GM23338 (cell line): ENCODE measurements around the gene USP49. TPM values are rescaled to one million over a fixed set of nuclear protein-coding genes. Genes with fewer than 3 reads are reported as not detected.

ENCODE experiments used
- ATAC-seq: fragments of 200-7000 bp; cut with Tn5 transposase; 3 replicates; pipeline ENCODE4 v1.9.1; 2020
- DNase-seq: peaks from one replicate; pipeline ENCODE4 v3.0.0-alpha.2; 2015; ENCODE audit warnings: low spot score
- H2AFZ ChIP-seq: fragments of 200-600 bp; sonication (generic); 2 replicates; pipeline ENCODE4 v1.8.0; 2016; ENCODE audit warnings: antibody characterized with exemption, mild to moderate bottlenecking, moderate library complexity
- H3F3A ChIP-seq: fragments of 200-600 bp; sonication (generic); replicated peaks from 2 replicates; pipeline ENCODE4 v1.8.0; 2017; ENCODE audit warnings: antibody characterized with exemption, mixed run types, low read depth
- H3K27ac ChIP-seq: fragments of 200-600 bp; sonication (generic); 2 replicates; pipeline ENCODE4 v1.6.1; 2016; ENCODE audit warnings: low read depth
- H3K27me3 ChIP-seq: fragments of 200-600 bp; sonication (generic); 2 replicates; pipeline ENCODE4 v1.8.0; 2016; ENCODE audit warnings: mild to moderate bottlenecking, mixed run types, moderate library complexity; ENCODE audit not compliant: insufficient read depth
- H3K36me3 ChIP-seq: fragments of 200-600 bp; sonication (generic); 2 replicates; pipeline ENCODE4 v1.8.0; 2016; ENCODE audit warnings: mild to moderate bottlenecking; ENCODE audit not compliant: insufficient read depth
- H3K4me1 ChIP-seq: fragments of 200-600 bp; sonication (generic); 2 replicates; pipeline ENCODE4 v1.8.0; 2016; ENCODE audit warnings: mild to moderate bottlenecking, moderate library complexity; ENCODE audit not compliant: insufficient read depth
- H3K4me2 ChIP-seq: fragments of 200-600 bp; sonication (generic); 2 replicates; pipeline ENCODE4 v1.7.1; 2017; ENCODE audit warnings: mixed run types
- H3K4me3 ChIP-seq: fragments of 200-600 bp; sonication (generic); 2 replicates; pipeline ENCODE4 v1.6.1; 2016; ENCODE audit warnings: mixed run types
- H3K79me2 ChIP-seq: fragments of 200-600 bp; sonication (generic); replicated peaks from 2 replicates; pipeline ENCODE4 v1.8.0; 2017; ENCODE audit warnings: mild to moderate bottlenecking; ENCODE audit not compliant: insufficient read depth
- H3K9me2 ChIP-seq: fragments of 200-600 bp; sonication (generic); 2 replicates; pipeline ENCODE4 v1.8.0; 2017; ENCODE audit not compliant: insufficient read depth
- H4K20me1 ChIP-seq: fragments of 200-600 bp; sonication (generic); replicated peaks from 2 replicates; pipeline ENCODE4 v1.8.0; 2017; ENCODE audit warnings: mild to moderate bottlenecking; ENCODE audit not compliant: insufficient read depth
- H3K27ac Mint-ChIP-seq: 2 replicates; pipeline ENCODE4 v1.8.0; 2020; ENCODE audit warnings: inconsistent platforms, mild to moderate bottlenecking, moderate library complexity, mixed read lengths
- H3K27me3 Mint-ChIP-seq: 3 replicates; pipeline ENCODE4 v1.8.0; 2022; ENCODE audit warnings: low read depth, mild to moderate bottlenecking, moderate library complexity, mixed read lengths, inconsistent platforms; ENCODE audit not compliant: insufficient read depth, poor library complexity
- H3K36me3 Mint-ChIP-seq: 3 replicates; pipeline ENCODE4 v1.8.0; 2021; ENCODE audit warnings: low read depth, mild to moderate bottlenecking, inconsistent platforms, moderate library complexity, mixed read lengths
- H3K4me1 Mint-ChIP-seq: 3 replicates; pipeline ENCODE4 v1.8.0; 2020; ENCODE audit warnings: mild to moderate bottlenecking, inconsistent platforms, mixed read lengths
- H3K4me3 Mint-ChIP-seq: 3 replicates; pipeline ENCODE4 v1.8.0; 2021; ENCODE audit warnings: moderate library complexity, mild to moderate bottlenecking, inconsistent platforms, mixed read lengths
- H3K9me3 Mint-ChIP-seq: 3 replicates; pipeline ENCODE4 v1.8.0; 2020; ENCODE audit warnings: moderate library complexity, mild to moderate bottlenecking, inconsistent platforms, mixed read lengths
- EZH2 ChIP-seq: fragments of 200-600 bp; sonication (generic); IDR thresholded peaks from one replicate; pipeline ENCODE4 v1.8.0; 2017; ENCODE audit warnings: antibody characterized with exemption, mild to moderate bottlenecking, low read depth; ENCODE audit not compliant: unreplicated experiment
- EZH2phosphoT487 ChIP-seq: fragments of 200-600 bp; sonication (generic); IDR thresholded peaks from one replicate; pipeline ENCODE4 v1.8.1; 2018; ENCODE audit warnings: antibody characterized with exemption; ENCODE audit not compliant: unreplicated experiment
- NANOG ChIP-seq: IDR thresholded peaks from 2 replicates; pipeline ENCODE4 v1.6.1; 2016; ENCODE audit warnings: antibody characterized with exemption, borderline replicate concordance
- POLR2AphosphoS5 ChIP-seq: IDR thresholded peaks from 2 replicates; pipeline ENCODE4 v1.6.1; 2016; ENCODE audit warnings: antibody characterized with exemption, low read depth
- REST ChIP-seq: IDR thresholded peaks from one replicate; pipeline ENCODE4 v1.6.1; 2018; ENCODE audit warnings: antibody characterized with exemption; ENCODE audit not compliant: unreplicated experiment
- ZNF114 ChIP-seq: fragments of 250-450 bp; sonication (Bioruptor Pico); IDR thresholded peaks from 2 replicates; pipeline ENCODE4 v1.5.0; 2020; ENCODE audit warnings: mild to moderate bottlenecking, moderate library complexity
- ZNF331 ChIP-seq: fragments of 250-450 bp; sonication (Bioruptor Pico); IDR thresholded peaks from 2 replicates; pipeline ENCODE4 v1.5.0; 2020; ENCODE audit warnings: low read depth, mild to moderate bottlenecking, moderate library complexity
- ZNF462 ChIP-seq: fragments of 250-450 bp; sonication (Bioruptor Pico); IDR thresholded peaks from 2 replicates; pipeline ENCODE4 v1.5.0; 2020; ENCODE audit warnings: mild to moderate bottlenecking, moderate library complexity
- polyA plus RNA-seq: library from polyadenylated mRNA; unstranded; fragments of >200 nt; fragmentation: Nextera tagmentation; extraction: Ambion mirVana; gene quantifications from 2 replicates; pipeline ENCODE4 v1.2.1, GENCODE V29; 2016
- total RNA-seq: library from RNA; depleted of rRNA; stranded (reverse); fragments of >200 nt; shearing (Covaris generic); gene quantifications from 2 replicates; pipeline ENCODE4 v1.2.3, GENCODE V29; 2014
- TF ChIP-seq, protein P1 (sequence below), 2 experiments: fragments of 200-600 bp in 1 of 2; sonication (generic) in 1 of 2; conservative IDR thresholded peaks; 2 replicates each; pipeline versions ENCODE4 v1.5.1 to v1.6.1; 2016 to 2017; ENCODE audit warnings: antibody characterized with exemption in 2 of 2, low read depth in 2 of 2, mild to moderate bottlenecking in 2 of 2, moderate library complexity in 1 of 2

Gene USP49
- total and polyA plus RNA-seq, 2 experiments from 2014 or later = 5.9 to 21.5 TPM

GRCh38 chr6:41881506-41881905, 13.7 kb downstream of the USP49 start (continued):
- TF ChIP-seq REST = no peak
- no peak for TF ChIP-seq POLR2AphosphoS5
- TF ChIP-seq ZNF331 = no peak
- TF ChIP-seq ZNF114 (CRISPR knock-in tag) = no peak
- no peak for TF ChIP-seq ZNF462
- no peak for TF ChIP-seq EZH2

DNA sequence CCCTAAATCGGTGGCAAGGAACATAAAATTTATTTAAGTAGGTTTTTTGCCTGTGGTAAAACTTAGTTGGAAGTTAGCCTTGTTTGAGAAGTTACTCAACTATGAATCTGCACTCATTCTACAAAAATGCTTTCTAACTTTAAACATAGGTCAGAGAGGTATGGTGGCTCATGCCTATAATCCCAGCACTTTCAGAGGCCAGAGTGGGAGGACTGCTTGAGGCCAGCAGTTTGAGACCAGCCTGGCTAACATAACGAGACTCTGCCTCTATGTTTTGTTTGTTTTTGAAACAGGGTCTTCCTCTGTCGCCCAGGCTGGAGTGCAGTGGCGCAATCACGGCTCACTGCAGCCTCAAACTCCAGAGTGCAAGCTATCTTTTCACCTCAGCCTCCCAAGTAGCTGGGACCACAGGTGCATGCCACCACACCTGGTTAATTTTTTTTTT, 16.2 kb downstream of the USP49 start:
- Mint-ChIP-seq H3K27ac (peak overlapping the region; percentile 79), H3K27me3 (no peaks in the 10 kb centered on the region), H3K4me3 (no peak overlapping the region), H3K9me3 (no peaks in the 10 kb centered on the region), H3K4me1 (peaks cover 15% of the 10 kb centered on the region), H3K36me3 (no peaks in the 10 kb centered on the region)
- Histone ChIP-seq H3F3A (no peaks in the 10 kb centered on the region), H3K79me2 (peaks cover 4% of the 10 kb centered on the region), H2AFZ (no peak overlapping the region), H3K4me2 (no peak overlapping the region), H4K20me1 (no peaks in the 10 kb centered on the region; the same call in 1 of the 2 replicates), H3K36me3 (no peaks in the 10 kb centered on the region), H3K4me3 (no peak overlapping the region), H3K27me3 (no peaks in the 10 kb centered on the region), H3K4me1 (peaks cover 9% of the 10 kb centered on the region), H3K27ac (peak overlapping the region; percentile 68), H3K9me2 (no peaks in the 10 kb centered on the region)
- DNase-seq (no peak), ATAC-seq (no peak)
- TF ChIP-seq NANOG (no peak), REST (no peak), EZH2phosphoT487 (no peak), POLR2AphosphoS5 (no peak)
- TF ChIP-seq, protein P1, sequence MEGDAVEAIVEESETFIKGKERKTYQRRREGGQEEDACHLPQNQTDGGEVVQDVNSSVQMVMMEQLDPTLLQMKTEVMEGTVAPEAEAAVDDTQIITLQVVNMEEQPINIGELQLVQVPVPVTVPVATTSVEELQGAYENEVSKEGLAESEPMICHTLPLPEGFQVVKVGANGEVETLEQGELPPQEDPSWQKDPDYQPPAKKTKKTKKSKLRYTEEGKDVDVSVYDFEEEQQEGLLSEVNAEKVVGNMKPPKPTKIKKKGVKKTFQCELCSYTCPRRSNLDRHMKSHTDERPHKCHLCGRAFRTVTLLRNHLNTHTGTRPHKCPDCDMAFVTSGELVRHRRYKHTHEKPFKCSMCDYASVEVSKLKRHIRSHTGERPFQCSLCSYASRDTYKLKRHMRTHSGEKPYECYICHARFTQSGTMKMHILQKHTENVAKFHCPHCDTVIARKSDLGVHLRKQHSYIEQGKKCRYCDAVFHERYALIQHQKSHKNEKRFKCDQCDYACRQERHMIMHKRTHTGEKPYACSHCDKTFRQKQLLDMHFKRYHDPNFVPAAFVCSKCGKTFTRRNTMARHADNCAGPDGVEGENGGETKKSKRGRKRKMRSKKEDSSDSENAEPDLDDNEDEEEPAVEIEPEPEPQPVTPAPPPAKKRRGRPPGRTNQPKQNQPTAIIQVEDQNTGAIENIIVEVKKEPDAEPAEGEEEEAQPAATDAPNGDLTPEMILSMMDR (conservative IDR thresholded peaks at IDR 0.05; ENCODE audit: low read depth in 2 of 2) = no peak
